Fibroblast of gingiva (primary cell): ENCODE data around the gene GRB2.
"Not testable (repeated sequence)": the region's sequence is repeated elsewhere in the genome, so short reads cannot be mapped to it uniquely, and the experiment has no call there.

Experiments
- DNase-seq: peaks from one replicate; pipeline ENCODE4 v3.0.0-alpha.2; 2011; ENCODE audit warnings: low read depth

GRB2 gene

DNA sequence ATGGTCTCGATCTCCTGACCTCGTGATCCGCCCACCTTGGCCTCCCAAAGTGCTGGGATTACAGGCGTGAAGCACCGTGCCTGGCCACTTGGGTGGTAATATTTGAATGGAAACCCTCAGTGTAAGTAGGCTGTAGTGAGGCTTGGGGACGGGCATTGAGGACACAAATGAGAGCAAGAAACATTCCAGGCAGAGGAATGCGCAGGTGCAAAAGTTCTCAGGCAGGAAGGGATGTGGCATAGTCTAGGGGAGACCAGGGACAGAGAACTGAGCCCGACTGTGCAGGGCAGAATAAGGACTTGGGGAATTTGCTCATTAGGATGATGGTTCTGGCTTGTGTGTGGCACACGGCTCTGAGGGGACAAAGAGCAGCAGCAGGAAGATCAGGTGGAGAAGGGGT is 54.8 kb downstream of the GRB2 start:
- DNase-seq = no peak

DNA sequence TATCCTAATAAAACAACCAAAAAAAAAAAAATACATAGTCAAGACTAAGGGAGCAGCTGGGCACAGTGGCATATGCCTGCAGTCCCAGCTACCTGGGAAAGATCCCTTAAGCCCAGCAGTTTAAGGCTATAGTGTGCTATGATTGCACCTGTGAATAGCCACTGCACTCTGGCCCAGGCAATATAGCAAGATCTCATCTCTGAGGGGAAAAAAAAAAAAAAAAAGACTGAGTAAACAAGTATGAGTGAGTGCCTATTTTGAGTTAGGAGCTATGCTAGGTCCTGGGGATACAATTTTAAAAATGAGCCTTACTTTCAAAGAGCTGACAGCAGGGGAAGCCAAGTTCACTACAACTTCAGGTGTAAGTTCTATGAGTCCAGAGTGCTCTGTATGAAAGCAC is 55.4 kb downstream of the GRB2 start:
- DNase-seq = no peak

DNA sequence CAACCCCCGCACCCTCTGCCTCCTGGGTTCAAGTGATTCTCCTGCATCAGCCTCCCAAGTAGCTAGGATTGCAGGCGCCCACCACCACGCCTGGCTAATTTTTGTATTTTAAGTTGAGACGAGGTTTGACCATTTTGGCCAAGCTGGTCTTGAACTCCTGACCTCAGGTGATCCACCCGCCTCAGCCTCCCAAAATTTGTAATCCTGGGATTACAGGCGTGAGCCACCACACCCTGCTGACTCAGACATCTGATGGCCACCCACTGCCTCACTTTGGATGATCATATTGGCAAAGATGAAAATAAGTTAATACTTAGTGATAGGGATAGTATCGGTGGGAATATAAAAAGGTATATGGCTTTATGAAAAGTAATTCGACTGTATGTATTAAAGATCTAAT is 55.9 kb downstream of the GRB2 start:
- no peak for DNase-seq

DNA sequence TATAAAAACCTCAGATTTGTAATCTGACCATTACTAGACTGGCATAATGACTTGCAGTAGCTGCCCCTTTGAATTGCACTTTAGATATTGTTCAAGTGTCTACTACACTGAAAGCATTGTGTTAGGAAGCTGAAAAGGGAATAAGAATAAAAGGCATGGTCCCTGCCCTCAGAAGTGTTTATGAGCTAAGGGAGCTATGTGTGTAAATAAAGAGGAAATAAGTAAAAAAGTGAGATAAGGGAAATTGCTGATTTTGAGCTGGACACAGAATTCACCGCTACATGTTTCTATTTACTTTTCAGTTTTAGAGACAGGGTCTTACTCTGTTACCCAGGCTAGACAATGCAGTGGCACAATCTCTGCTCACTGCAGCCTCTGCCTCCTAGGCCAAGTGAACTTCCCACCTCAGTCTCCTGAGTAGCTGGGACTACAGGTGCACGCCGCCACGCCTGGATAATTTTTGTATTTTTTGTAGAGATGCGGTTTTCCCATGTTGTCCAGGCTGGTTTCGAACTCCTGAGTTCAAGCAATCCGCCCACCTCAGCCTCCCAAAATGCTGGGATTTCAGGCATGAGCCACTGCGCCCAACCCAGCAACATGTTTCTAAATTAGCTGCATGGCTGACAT is 57.0 kb downstream of the GRB2 start:
- no peak for DNase-seq

DNA sequence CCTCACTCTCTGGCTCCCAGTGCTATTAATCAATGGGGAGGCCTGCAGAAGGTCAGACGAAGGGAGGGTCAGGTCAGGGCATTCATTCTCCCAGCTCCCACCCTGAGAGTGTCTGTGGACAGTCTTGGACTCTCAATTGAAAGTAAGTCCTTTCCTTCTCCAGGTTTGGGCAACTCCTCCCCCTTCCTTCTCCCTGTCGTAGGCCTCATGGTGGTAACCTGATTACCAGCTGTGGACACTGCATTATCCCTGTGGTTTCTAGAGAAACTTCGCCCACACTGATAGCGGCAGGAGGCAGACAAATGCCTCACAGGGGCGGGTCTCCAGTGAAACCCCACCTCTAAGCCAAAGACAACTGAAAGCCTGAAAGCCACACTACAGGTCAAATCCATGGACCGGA is 58.6 kb downstream of the GRB2 start:
- no peak for DNase-seq

DNA sequence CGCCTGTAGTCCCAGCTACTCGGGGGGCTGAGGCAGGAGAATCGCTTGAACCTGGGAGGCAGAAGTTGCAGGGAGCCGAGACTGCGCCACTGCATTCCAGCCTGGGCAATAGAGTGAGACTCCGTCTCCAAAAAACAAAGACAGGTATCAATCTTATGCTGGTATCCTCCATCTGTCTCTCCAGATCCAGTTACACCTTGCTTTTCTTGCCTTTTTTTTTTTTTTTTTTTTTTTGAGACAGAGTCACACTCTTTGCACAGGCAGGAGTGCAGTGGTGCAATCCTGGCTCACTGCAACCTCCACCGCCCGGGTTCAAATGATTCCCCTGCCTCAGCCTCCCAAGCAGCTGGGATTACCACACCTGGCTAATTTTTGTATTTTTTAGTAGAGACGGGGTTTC is 59.1 kb downstream of the GRB2 start:
- not testable (repeated sequence) for DNase-seq

DNA sequence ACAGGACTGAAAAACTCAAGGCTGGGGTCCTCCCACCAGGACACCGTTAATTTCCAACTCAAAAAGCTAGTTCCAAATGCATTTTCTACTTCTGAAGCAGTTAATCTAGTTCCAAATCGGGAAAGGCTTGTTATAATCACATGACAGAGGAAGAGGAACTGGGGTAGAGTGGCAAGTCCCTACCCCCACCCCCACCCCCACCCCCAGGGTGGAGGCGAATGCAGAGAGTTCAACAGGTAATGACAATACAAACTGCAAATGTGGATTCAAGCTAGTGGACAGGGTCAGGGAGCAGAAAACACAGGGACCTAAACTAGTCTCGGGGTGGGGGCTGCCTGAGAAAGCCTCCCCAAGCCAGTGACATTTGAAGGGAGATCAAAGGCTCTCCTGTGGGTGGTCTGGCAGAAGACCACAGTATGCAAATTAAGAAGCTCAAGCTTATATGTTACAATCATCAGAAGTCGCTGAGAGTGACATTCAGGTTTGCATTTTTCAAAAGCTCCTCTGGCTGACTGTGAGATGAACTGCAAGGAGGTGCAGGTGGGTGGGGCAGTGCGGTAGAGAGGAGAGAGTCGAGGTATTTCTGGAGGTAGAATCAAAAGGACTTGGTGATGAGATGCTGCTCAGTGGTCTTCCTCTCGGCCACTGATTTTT is 59.8 kb downstream of the GRB2 start:
- no peak for DNase-seq

DNA sequence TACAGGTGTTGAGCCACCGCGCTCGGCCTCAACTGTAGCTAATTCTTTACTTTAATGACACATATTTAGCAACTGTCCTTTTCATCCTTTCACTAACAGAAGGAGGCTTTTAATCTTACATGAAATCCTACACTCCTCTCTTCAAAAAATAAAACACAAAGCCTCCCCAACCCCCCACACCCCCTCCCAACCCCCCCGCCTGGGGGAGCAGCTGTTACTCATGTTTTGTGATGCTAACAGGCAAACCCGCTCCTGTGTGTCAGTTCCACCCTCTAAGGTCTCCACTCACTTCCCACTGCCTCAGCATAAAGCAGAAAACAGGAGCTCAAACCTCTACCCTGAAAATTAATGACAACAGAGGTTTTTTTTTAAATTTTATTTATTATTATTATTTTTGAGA is 60.8 kb downstream of the GRB2 start:
- no peak for DNase-seq

DNA sequence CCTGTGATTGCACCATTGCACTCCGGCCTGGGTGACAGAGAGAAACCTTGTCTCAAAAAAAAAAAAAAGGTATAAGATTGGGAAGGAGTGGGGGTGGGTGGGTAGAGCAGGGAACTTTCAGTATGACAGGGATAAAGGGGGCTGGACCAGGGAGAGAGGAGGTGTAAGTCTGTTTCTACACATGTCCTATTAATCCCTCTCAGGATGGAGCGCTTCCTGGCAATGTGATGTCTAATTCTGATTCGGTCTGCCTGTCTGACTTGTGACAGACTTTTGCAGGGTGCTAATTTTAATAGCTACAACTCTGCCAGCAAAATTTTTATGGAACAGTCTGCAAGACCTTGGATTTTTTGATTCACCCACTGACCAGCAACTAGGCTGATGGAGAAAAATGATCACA is 62.5 kb downstream of the GRB2 start:
- DNase-seq = no peak

DNA sequence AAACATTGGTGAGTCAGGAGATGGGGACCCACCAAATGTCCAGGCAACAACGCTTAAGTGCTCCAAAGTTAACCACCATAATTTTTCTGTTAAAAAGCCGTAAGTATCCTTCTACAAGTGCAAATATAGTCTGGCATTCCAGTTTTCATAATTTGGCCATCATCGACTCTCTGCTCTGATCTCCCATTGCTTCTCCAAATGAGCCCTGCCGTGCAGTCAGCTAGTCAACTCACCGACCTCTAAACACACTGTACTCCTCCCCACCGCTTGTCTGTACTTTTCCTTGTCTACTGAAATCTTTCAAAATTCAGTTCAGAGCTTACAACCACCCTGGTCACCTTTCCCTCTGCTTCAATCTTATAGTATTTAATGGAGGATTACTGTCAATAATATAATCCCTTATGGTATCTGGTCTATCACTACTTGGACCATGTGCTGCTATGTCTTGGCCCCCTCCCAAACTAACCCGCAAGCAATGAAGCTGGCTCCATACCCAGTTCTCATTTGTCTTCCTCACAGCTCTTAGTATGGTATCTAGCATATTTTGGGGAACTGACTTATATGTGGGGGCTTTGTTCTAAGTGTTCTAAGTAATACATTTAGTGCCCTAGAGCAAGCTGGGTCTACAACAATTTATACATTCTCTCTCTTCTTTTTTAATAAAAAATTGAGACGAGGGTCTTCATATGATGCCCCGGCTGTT is 63.5 kb downstream of the GRB2 start:
- no peak for DNase-seq

DNA sequence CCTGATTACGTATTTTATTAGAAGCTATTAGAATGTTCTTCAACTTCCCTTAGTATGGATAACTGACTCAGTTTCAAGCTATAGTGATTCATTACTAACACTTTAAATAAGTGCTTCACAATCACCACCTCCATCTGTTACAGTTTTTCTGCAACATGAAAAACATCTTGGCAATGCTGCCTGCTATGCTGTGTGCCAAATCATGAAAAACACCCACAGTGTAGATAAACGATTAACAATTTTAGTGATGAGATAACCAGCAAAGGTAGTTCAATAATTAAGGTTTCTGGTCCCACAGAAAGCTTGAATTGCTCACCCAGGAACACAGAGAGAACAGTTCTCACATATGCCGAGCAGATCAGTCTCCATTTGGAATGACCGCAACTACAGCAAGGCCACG is 64.8 kb downstream of the GRB2 start:
- no peak for DNase-seq

DNA sequence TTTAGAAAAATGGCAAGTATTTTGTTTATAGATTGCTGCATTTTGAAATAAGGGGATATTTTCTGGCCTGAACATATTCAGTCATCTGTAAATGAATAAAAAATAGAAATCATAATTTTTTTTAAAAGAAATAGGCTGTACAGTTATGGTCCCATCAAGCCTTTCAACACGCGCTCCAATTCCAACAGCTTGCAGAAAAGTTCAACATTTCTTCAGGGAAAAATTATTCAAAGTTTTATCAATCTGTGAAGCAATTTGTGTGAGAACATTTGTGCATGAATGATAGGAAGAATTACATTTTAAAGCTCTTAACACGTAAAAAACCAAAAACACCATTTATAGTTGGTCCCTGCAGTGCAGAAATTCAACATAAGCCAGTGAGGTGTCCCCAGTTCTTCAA is 65.5 kb downstream of the GRB2 start:
- DNase-seq = no peak

DNA sequence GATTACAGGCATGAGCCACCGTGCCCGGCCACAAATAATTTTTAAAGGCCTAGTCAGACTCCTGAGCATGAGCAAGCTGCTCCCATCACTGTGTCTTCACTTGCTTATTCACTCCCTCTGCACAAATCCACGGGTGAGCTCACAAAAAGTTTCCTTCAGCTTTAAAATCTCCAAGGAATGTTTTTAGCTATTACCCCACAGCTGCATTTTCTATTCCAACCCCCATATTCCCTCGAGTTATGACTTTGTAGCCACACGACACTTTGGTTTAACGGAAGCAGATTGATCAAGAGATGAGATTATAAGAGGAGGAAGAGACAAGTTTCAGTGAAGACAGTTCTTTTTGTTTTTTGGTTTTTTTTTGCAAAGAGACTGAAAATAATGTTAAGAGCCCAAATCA is 67.1 kb downstream of the GRB2 start:
- DNase-seq = no peak

DNA sequence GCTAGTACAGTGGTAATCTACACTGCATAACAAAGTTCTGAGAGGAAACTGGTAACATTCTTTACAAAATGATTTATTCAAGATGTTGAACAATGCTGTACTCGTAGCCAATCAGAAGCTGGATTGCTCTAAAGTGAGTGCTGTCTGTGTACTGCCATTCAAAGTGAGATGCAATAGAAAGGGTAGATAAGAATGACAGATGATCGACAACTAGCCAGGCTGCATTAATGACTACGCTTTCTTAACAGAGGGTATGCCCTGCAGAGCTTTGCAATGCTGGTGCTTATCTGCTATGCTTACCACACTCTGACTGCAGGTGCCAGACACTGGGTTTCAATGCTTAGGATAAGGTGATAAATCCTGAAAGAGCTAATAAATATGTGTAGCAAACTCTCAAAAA is 70.2 kb downstream of the GRB2 start:
- no peak for DNase-seq

DNA sequence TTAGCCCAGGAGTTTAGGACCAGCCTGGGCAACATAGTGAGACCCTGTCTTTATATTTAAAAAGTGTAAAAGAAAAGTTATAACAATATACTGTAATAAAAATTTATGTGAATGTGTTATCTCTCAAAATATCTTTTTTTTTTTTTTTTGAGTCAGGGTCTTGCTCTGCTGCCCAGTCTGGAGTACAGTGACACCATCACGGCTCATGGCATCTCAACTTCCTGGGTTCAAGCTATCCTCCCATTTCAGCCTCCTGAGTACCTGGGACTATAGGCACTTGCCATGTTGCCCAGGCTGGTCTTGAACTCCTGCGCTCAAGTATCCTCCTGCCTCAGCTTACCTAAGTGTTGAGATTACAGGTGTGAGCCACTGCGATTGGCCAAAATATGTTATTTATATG is 70.8 kb downstream of the GRB2 start:
- no peak for DNase-seq

DNA sequence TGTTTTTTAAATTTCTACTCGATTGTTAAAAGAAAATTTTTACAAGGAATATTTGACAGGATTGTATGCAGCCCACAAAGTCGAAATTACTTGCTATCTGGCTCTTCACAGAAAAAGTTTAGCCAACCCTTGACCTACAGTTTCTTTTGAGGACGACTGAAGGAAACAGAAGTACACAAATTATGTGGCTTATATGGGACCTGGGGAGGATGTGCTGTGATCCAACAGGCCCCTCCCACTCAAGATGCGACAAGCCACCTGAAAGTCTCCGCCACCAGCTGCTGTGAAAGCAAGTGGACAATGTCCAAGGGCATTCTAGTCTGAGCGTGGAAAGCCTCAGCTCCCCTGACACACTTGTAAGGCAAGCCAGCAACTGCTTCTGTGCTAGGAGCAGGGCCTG is 73.8 kb downstream of the GRB2 start:
- DNase-seq = no peak

DNA sequence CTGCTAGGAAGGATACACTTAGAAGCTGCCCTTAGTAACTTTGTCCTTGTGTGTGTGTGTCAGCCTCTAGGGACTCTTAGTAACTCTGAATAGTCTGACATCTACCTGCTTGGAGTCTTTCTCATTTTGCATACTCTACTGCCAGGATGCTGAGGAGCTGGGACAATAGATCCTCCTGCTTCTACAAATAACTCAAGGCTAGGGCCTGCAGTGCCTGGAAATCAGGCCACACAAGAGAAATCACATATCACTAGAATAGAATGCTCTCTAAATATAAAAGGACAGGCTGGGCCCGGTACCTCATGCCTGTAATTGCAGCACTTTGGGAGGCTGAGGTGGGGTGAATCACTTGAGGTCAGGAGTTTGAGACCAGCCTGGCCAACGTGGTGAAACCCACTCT is 77.7 kb downstream of the GRB2 start:
- DNase-seq = no peak

DNA sequence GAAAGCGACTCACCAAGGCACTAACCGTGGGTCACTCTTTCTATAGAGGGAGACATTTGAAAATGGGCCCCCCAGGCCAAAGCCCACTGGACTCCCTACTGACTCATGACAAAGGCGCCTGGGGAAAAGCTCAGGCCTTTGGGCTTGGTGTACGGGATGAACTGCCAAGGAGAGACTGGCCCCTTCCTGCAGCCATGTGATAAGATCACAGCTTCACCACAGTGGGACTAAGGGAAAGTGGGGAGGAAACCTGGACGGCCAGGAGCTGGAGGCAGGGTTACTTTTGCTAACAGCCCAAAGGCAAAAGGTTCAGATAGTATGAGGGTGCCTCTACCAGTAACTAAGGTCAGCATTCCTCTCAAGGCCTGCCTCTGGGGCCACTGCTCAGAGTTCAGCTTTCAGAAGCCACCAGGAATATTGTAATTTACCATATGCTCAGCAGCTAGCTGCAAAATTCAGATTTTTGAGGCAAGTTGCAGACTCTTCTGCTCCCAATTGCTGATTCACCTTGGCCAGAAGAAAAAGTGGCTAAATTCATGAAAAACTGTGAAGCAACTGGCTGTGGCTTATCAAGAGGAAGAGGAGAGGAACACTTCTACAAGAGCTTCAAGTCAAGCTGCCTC is 79.1 kb downstream of the GRB2 start:
- DNase-seq = no peak

DNA sequence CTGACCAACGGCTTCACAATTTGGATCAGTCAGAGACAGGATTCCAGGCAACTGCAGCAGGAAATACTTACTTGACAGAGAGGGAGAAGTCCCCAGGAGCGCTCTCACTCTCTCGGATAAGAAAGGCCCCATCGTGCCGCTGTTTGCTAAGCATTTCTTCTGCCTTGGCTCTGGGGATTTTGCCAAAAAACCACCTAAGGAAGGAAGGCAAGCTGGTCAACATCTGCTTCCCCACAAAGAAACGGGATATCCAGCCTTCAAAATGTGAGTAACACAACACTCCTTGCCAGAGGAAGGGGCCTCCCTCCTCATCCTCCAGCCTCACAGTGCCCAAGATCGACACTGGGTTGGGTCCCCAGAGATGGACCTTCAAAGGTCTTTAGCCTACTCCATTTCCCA is 79.7 kb downstream of the GRB2 start:
- no peak for DNase-seq

DNA sequence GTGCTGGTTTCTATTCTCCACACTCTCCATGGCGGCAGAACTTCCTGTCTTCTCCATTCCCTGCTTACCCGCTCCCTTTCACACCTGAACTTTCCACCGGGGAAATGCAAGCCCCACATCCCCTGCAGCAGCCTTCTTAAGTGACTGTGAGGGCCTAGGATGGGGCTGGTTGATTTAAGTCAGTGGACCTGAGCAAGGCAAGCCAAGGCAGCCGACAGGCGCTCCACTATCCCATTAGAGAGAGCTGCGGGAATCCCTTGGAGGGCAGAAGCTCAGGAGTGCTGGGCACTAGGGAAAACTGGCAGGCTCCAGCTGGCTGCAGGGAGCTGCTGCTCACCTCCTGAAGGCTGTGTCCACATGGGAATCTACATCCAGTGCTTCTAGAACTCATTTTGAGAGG is 80.1 kb downstream of the GRB2 start:
- DNase-seq = no peak

DNA sequence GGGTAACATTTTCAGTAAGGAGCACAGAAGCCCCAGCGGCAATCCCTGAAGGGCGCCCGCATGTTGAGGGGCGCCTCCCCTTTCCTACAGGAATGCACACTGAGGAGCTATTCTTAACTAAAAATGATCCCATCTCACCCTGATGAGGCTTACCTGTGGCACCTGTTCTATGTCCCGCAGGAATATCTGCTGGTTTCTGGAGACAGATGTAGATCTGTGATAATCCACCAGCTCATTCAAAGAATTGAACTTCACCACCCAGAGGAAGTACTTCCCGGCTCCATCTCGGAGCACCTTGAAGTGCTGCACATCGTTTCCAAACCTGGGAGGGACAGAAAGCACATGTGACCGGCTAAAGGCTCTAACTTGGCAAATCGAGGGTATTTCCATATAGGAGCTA is 84.0 kb downstream of the GRB2 start:
- no peak for DNase-seq

DNA sequence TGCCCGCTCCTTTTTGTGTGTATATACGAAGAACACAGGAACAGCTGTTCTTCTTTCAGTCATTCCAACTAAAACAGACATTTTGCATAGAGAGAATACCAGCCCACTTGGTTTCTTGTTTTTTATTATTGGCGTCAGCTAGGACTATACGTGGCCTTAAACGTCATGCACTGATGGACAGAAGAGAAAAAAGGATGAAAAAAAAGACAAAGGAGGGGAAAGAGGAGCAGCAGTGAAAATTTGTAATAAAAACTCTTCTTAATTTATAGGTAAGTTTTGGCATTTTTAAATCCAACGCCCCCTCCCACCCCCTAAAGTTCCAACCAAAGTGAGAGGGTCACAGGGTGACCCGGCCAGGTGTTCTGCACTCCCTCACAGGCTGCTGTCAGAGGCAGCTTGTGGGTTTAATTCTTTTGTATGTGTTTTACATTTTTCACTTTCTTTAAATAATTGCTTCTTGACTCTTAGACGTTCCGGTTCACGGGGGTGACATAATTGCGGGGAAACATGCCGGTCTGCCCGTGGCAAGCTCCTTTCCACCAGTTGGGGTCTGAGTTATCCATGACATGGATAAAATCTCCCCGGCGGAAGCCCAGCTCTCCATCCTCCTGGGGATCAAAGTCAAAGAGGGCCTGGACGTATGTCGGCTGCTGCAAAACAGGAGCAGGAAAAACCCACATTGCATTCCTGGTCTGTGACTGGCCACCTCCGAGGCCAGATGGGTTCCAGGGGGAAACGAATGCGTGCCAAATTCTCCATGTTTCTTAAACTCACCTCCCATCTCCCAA is 85.4 kb downstream of the GRB2 start:
- no peak for DNase-seq
